Suprapubic skin (tissue), 3 donors: ENCODE data around the gene VTI1A.

Experiments used
- POLR2A ChIP-seq, 2 donors: fragments of 450-650 bp; IDR thresholded peaks; one replicate each; pipeline ENCODE4 v1.6.1; 2017; ENCODE audit warnings: antibody characterized with exemption in 2 of 2, mild to moderate bottlenecking in 2 of 2, moderate library complexity in 2 of 2
- TF ChIP-seq, protein P1 (sequence below), 2 donors: fragments of 200-600 bp in 1 of 2; fragments of 450-650 bp in 1 of 2; sonication (generic) in 1 of 2; IDR thresholded peaks; one replicate each; pipeline ENCODE4 v1.5.1; 2016 to 2019; ENCODE audit warnings: antibody characterized with exemption in 2 of 2, mild to moderate bottlenecking in 1 of 2, moderate library complexity in 1 of 2

DNA sequence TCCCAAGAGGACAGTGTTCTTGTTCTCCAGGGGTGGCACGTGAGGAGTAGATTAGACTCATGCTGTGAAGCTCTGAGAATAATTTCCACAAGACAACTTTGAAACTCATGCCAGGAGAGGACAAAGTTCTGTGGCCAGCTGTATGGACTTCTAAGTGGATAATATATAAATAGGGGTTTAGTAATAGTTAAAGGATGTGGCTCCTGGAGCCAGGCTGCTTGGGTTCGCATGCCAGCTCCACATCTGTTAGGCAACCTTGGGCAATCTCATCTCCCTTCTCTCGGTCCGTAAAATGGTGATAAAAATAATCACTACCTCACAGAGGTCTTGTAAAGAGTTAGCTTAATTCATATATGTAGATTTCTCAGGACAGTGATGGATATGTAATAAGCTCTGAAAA, 37.3 kb upstream of the VTI1A start:
- TF ChIP-seq, protein P1, sequence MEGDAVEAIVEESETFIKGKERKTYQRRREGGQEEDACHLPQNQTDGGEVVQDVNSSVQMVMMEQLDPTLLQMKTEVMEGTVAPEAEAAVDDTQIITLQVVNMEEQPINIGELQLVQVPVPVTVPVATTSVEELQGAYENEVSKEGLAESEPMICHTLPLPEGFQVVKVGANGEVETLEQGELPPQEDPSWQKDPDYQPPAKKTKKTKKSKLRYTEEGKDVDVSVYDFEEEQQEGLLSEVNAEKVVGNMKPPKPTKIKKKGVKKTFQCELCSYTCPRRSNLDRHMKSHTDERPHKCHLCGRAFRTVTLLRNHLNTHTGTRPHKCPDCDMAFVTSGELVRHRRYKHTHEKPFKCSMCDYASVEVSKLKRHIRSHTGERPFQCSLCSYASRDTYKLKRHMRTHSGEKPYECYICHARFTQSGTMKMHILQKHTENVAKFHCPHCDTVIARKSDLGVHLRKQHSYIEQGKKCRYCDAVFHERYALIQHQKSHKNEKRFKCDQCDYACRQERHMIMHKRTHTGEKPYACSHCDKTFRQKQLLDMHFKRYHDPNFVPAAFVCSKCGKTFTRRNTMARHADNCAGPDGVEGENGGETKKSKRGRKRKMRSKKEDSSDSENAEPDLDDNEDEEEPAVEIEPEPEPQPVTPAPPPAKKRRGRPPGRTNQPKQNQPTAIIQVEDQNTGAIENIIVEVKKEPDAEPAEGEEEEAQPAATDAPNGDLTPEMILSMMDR (IDR thresholded peaks at IDR 0.05): no peak
- TF ChIP-seq POLR2A (IDR thresholded peaks at IDR 0.05): no peak
